PC-9 (cell line): ENCODE data around the gene TRIO.

Experiments used
- CTCF ChIP-seq: fragments of 200-600 bp; sonication (generic); conservative IDR thresholded peaks from 2 replicates; pipeline ENCODE4 v1.6.1; 2017; ENCODE audit warnings: mixed run types, antibody characterized with exemption, mild to moderate bottlenecking, moderate library complexity
- EZH2 ChIP-seq: fragments of 200-600 bp; sonication (generic); IDR thresholded peaks from 2 replicates; pipeline ENCODE4 v1.8.0; 2017; ENCODE audit warnings: antibody characterized with exemption, low read depth

GRCh38 chr5:14452685-14453454, 309.7 kb downstream of the TRIO start:
- TF ChIP-seq CTCF, result no peak
- no peak for TF ChIP-seq EZH2
